Measurements from ENCODE around the gene HSPE1. TPM values are rescaled to one million over a fixed set of nuclear protein-coding genes. Genes with fewer than 3 reads are reported as not detected.
"Not testable (repeated sequence)": the region's sequence is repeated elsewhere in the genome, so short reads cannot be mapped to it uniquely, and the experiment has no call there.

Gene HSPE1
- total and polyA plus RNA-seq, 7 experiments from 2014 or later = 46.3 to 137 (median 55.4) TPM

DNA sequence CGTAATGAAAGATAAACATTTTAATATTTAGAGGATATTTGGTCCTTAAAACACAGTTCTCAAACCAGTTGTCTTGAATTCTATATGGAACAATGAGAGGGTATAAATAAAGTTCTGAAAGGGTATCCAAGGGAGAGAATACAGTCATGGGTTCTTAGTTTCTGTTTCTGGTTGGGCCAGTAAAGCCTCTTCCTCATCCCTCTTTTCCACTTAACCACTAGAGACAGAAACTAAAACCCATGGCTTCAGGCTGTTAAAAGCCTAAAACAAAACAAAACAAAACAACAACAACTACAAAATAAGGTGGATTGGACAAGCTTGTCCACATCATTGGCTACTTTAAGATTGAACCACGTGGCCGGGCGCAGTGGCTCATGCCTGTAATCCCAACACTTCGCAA is 28.0 kb upstream of the HSPE1 start:
- Histone ChIP-seq H3K27ac (ENCODE audit: low read depth, low read length) (no peak overlapping the region), H3K4me3 (ENCODE audit: low read length) (no peak overlapping the region), H3K9me3 (ENCODE audit: control insufficient read depth in 2 of 3, low read length in 3 of 3) (no peaks in the 10 kb centered on the region), H3K36me3 (ENCODE audit: control insufficient read depth in 2 of 3, insufficient read depth in 3 of 3, low read length in 3 of 3) (peaks cover 13 to 89% (median 45%) of the 10 kb centered on the region in 3 experiments), H3K27me3 (ENCODE audit: control insufficient read depth in 2 of 2, insufficient read depth in 2 of 2, low read length in 2 of 2) (no peaks in the 10 kb centered on the region), H3K4me1 (ENCODE audit: control insufficient read depth in 2 of 2, insufficient read depth in 2 of 2, low read length in 2 of 2) (no peaks in the 10 kb centered on the region)
- CTCF ChIA-PET = no interaction called here
- intact Hi-C loops (cut with micrococcal nuclease) = no loop called here
- Mint-ChIP-seq H3K27ac (peak overlapping the region in 3 of 9 donors; percentile 0 to 90 (median 67)), H3K4me1 (peaks cover 0 to 3% (median 0%) of the 10 kb centered on the region in 7 donors), H3K36me3 (peaks cover 0 to 27% (median 22%) of the 10 kb centered on the region in 5 donors), H3K9me3 (no peaks in the 10 kb centered on the region), H3K27me3 (no peaks in the 10 kb centered on the region), H3K4me3 (no peak overlapping the region)
- ATAC-seq = no peak
- no peak for DNase-seq
- POLR2A ChIA-PET = no interaction called here

DNA sequence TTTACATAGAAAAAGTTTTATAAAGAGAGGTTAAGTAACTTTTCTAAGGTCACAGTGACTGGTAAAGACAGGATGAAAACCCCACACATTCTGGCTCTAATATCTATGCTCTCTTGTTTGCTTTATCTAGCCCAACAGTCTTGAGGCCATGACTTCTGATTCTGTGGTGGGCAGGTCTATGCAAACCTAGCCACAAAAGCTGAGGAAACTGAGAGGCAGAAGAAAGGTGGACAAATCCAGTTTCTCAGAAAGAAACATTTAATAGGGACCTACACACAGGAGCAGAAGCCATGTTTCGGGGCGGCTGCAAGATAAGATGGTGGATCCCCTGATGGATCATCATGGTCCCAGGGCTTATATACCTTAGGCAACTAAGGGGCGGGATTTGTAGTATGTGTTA is 22.4 kb upstream of the HSPE1 start:
- Mint-ChIP-seq H3K27ac (peak overlapping the region in 6 of 9 donors; percentile 11 to 52 (median 32)), H3K36me3 (peaks cover 14 to 44% (median 36%) of the 10 kb centered on the region in 5 donors)

DNA sequence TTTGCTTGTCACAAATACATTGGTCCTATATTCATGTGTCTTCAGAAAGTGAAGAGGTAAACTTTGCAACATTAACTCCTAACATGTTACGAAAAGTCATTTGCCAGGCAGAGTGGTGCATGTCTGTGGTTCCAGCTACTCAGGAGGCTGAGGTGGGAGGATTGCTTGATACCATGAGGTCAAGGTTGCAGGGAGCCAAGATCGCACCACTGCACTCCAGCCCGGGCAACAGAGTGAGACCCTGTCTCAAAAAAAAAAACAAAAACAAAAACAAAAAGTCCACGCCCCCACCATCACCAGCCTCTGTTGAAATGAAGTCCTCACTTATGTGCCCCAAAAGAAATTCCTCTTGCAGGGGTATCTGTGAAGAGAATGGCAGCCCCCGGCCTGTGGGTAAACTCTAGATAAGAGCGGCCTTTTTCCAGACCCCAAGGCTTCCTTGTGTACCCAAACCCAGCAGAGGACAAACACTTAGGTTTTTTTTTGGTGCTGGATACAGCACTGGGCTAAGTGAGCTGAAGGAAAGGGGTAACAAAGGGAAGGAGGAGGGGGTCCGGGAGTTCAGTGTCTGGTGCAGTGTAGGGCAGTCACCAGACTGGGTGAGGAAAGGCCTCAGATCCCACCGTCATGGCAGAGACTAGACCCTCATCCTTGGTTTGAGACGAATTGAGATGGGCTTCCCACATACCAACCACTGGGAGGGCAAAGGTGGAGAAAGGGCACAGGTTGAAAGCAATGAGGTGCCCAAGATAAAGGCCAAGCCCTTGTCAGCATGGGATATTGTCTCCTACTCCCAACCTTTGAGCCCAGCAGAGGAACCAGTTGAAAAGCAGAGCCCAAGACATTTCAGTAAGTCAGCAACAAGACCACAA is 19.8 kb upstream of the HSPE1 start:
- Mint-ChIP-seq H3K27ac (peak overlapping the region in 4 of 9 donors; percentile 14 to 79 (median 43)), H3K9me3 (peaks cover 0 to 30% (median 9%) of the 10 kb centered on the region in 11 donors), H3K4me1 (peaks cover 0 to 18% (median 0%) of the 10 kb centered on the region in 7 donors), H3K36me3 (peaks cover 14 to 59% (median 46%) of the 10 kb centered on the region in 5 donors), H3K4me3 (no peak overlapping the region), H3K27me3 (no peaks in the 10 kb centered on the region)
- ATAC-seq (peak; percentile 17), DNase-seq (no peak)
- H3K4me1 ChIP-seq (ENCODE audit: control insufficient read depth in 2 of 2, insufficient read depth in 2 of 2, low read length in 2 of 2) = no peaks in the 10 kb centered on the region
- H3K4me3 ChIP-seq (ENCODE audit: low read length) = no peak overlapping the region
- H3K36me3 ChIP-seq (ENCODE audit: control insufficient read depth in 2 of 3, insufficient read depth in 3 of 3, low read length in 3 of 3) = peaks cover 5 to 58% (median 6%) of the 10 kb centered on the region in 3 experiments
- peaks cover 0 to 13% (median 6%) of the 10 kb centered on the region in 3 experiments for H3K9me3 ChIP-seq (ENCODE audit: control insufficient read depth in 2 of 3, low read length in 3 of 3)
- no peaks in the 10 kb centered on the region for H3K27me3 ChIP-seq (ENCODE audit: control insufficient read depth in 2 of 2, insufficient read depth in 2 of 2, low read length in 2 of 2)
- CTCF ChIA-PET = no interaction called here
- intact Hi-C loops (cut with micrococcal nuclease) = no loop called here
- POLR2A ChIA-PET = interaction anchor here (1.0 to 1.5 kb wide), 2 partner anchors 27 to 45 kb away, joined by 4 to 5 read pairs; partner anchors contain the start of genes COQ10B and SF3B1
- H3K27ac ChIP-seq (ENCODE audit: low read depth, low read length) = no peak overlapping the region

More for the DNA sequence above, 22.4 kb upstream of the HSPE1 start:
- H3K36me3 ChIP-seq (ENCODE audit: control insufficient read depth in 2 of 3, insufficient read depth in 3 of 3, low read length in 3 of 3) = peaks cover 9 to 74% (median 21%) of the 10 kb centered on the region in 3 experiments
- POLR2A ChIA-PET = interaction anchor here (1.0 kb wide), 1 partner anchor 43 kb away, joined by 3 read pairs; the partner anchor contains the start of gene SF3B1
- no peaks in the 10 kb centered on the region for H3K27me3 Mint-ChIP-seq
- H3K4me1 ChIP-seq (ENCODE audit: control insufficient read depth in 2 of 2, insufficient read depth in 2 of 2, low read length in 2 of 2) = no peaks in the 10 kb centered on the region
- CTCF ChIA-PET = no interaction called here
- no peak overlapping the region for H3K4me3 Mint-ChIP-seq
- peaks cover 0 to 9% (median 0%) of the 10 kb centered on the region in 11 donors for H3K9me3 Mint-ChIP-seq
- no peak for DNase-seq
- no peak overlapping the region for H3K27ac ChIP-seq (ENCODE audit: low read depth, low read length)
- intact Hi-C loops (cut with micrococcal nuclease) = no loop called here
- no peak for ATAC-seq
- no peaks in the 10 kb centered on the region for H3K9me3 ChIP-seq (ENCODE audit: control insufficient read depth in 2 of 3, low read length in 3 of 3)
- no peak overlapping the region for H3K4me3 ChIP-seq (ENCODE audit: low read length)
- H3K27me3 ChIP-seq (ENCODE audit: control insufficient read depth in 2 of 2, insufficient read depth in 2 of 2, low read length in 2 of 2) = no peaks in the 10 kb centered on the region
- H3K4me1 Mint-ChIP-seq = peaks cover 0 to 18% (median 0%) of the 10 kb centered on the region in 7 donors

DNA sequence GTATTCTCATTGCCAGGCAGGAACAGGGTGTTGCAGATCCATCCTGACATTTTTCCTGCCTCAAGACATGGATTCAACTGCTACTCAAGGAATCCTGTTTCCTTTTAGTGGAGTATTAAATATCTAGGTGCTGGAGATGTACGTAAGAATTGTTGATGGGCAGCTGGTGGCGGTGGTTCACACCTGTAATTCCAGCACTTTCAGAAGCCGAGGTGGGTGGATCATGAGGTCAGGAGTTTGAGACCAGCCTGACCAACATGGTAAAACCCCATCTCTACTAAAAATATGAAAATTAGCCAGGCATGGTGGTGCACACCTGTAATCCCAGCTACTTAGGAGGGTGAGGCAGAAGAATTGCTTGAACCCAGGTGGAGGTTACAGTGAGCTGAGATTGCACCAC is 15.9 kb upstream of the HSPE1 start:
- DNase-seq; H3K4me1 Mint-ChIP-seq; ATAC-seq; H3K27ac ChIP-seq (ENCODE audit: low read depth, low read length); H3K4me3 Mint-ChIP-seq; H3K4me3 ChIP-seq (ENCODE audit: low read length); H3K4me1 ChIP-seq (ENCODE audit: control insufficient read depth in 2 of 2, insufficient read depth in 2 of 2, low read length in 2 of 2); H3K27me3 ChIP-seq (ENCODE audit: control insufficient read depth in 2 of 2, insufficient read depth in 2 of 2, low read length in 2 of 2); intact Hi-C loops (cut with micrococcal nuclease); H3K27me3 Mint-ChIP-seq: not testable (repeated sequence)
- H3K36me3 Mint-ChIP-seq = peaks cover 18 to 65% (median 48%) of the 10 kb centered on the region in 5 donors
- peaks cover 0 to 33% (median 9%) of the 10 kb centered on the region in 11 donors for H3K9me3 Mint-ChIP-seq
- ChIA-PET CTCF (interaction anchor here (0.8 kb wide), 1 partner anchor 115 kb away, joined by 3 read pairs; no protein-coding TSS in a partner anchor), POLR2A (interaction anchor here (0.6 to 0.8 kb wide), 2 partner anchors 65 to 412 kb away, joined by 3 to 5 read pairs; no protein-coding TSS in a partner anchor)
- Histone ChIP-seq H3K9me3 (ENCODE audit: control insufficient read depth in 2 of 3, low read length in 3 of 3) (peaks cover 0 to 13% (median 6%) of the 10 kb centered on the region in 3 experiments), H3K36me3 (ENCODE audit: control insufficient read depth in 2 of 3, insufficient read depth in 3 of 3, low read length in 3 of 3) (peaks cover 8 to 54% (median 15%) of the 10 kb centered on the region in 3 experiments)
- H3K27ac Mint-ChIP-seq = peak overlapping the region in 3 of 9 donors; percentile 18 to 59 (median 56)

DNA sequence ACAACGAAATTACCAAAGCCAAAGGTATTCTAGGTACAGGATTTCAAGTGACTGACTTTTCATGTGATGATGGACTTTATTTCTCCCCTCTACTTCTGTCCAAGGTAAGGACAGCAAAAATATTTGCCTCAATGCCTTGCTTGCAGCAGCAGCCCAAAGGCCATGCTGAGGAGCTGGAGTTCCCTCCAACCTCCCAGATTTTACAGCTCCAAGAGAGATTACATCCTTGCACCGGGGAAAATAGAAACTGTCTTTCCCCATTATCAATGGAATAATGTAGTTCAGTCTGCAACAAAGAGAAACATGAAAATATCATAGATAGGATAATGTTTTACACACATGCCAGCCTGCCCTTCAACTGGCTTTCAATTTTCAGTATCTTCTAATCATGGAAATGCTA is 14.0 kb upstream of the HSPE1 start:
- H3K27ac ChIP-seq (ENCODE audit: low read depth, low read length) = no peak overlapping the region
- Mint-ChIP-seq H3K27me3 (no peaks in the 10 kb centered on the region), H3K4me1 (peaks cover 0 to 7% (median 0%) of the 10 kb centered on the region in 7 donors), H3K9me3 (peaks cover 0 to 33% (median 8%) of the 10 kb centered on the region in 11 donors), H3K4me3 (no peak overlapping the region), H3K27ac (peak overlapping the region in 5 of 9 donors; percentile 7 to 60 (median 35)), H3K36me3 (peaks cover 13 to 62% (median 42%) of the 10 kb centered on the region in 5 donors)
- ChIA-PET POLR2A (no interaction called here), CTCF (no interaction called here)
- peaks cover 0 to 13% (median 6%) of the 10 kb centered on the region in 3 experiments for H3K9me3 ChIP-seq (ENCODE audit: control insufficient read depth in 2 of 3, low read length in 3 of 3)
- H3K4me3 ChIP-seq (ENCODE audit: low read length) = no peak overlapping the region
- DNase-seq = no peak
- intact Hi-C loops (cut with micrococcal nuclease) = no loop called here
- no peaks in the 10 kb centered on the region for H3K4me1 ChIP-seq (ENCODE audit: control insufficient read depth in 2 of 2, insufficient read depth in 2 of 2, low read length in 2 of 2)
- ATAC-seq = no peak
- no peaks in the 10 kb centered on the region for H3K27me3 ChIP-seq (ENCODE audit: control insufficient read depth in 2 of 2, insufficient read depth in 2 of 2, low read length in 2 of 2)
- peaks cover 18 to 57% (median 28%) of the 10 kb centered on the region in 3 experiments for H3K36me3 ChIP-seq (ENCODE audit: control insufficient read depth in 2 of 3, insufficient read depth in 3 of 3, low read length in 3 of 3)

DNA sequence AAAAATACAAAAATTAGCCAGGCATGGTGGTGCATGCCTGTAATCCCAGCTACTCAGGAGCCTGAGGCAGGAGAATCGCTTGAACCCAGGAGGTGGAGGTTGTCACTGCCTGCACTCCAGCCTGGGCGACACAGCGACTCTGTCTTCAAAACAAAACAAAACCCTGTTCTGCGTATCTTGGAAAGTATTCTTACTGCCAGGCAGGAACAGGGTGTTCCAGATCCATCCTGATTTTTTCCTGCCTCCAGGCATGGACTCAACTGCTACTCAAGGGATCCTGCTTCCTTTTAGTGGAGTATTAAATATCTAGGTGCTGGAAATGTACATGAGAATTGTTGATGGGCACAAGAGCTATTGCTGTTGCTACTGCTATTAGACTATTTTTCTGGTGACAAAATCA is 12.8 kb upstream of the HSPE1 start:
- H3K9me3 ChIP-seq (ENCODE audit: control insufficient read depth in 2 of 3, low read length in 3 of 3) = peaks cover 0 to 13% (median 6%) of the 10 kb centered on the region in 3 experiments
- Mint-ChIP-seq H3K36me3 (peaks cover 13 to 62% (median 42%) of the 10 kb centered on the region in 5 donors), H3K4me1 (peaks cover 0 to 10% (median 0%) of the 10 kb centered on the region in 7 donors), H3K27me3 (no peaks in the 10 kb centered on the region), H3K9me3 (peaks cover 0 to 27% (median 7%) of the 10 kb centered on the region in 11 donors), H3K4me3 (no peak overlapping the region), H3K27ac (peak overlapping the region in 4 of 9 donors; percentile 10 to 76 (median 50))
- no peaks in the 10 kb centered on the region for H3K4me1 ChIP-seq (ENCODE audit: control insufficient read depth in 2 of 2, insufficient read depth in 2 of 2, low read length in 2 of 2)
- CTCF ChIA-PET = no interaction called here
- DNase-seq (no peak), ATAC-seq (no peak)
- peaks cover 22 to 62% (median 35%) of the 10 kb centered on the region in 3 experiments for H3K36me3 ChIP-seq (ENCODE audit: control insufficient read depth in 2 of 3, insufficient read depth in 3 of 3, low read length in 3 of 3)
- POLR2A ChIA-PET = interaction anchor here (1.0 kb wide), 1 partner anchor 13 kb away, joined by 4 read pairs; the partner anchor contains the start of gene HSPE1
- no peaks in the 10 kb centered on the region for H3K27me3 ChIP-seq (ENCODE audit: control insufficient read depth in 2 of 2, insufficient read depth in 2 of 2, low read length in 2 of 2)
- H3K4me3 ChIP-seq (ENCODE audit: low read length) = no peak overlapping the region
- no peak overlapping the region for H3K27ac ChIP-seq (ENCODE audit: low read depth, low read length)
- intact Hi-C loops (cut with micrococcal nuclease) = no loop called here
